ENCODE results near the gene CADPS2. TPM values are rescaled to one million over a fixed set of nuclear protein-coding genes. Genes with fewer than 3 reads are reported as not detected.

The CADPS2 gene
- total and polyA plus RNA-seq, 7 donors, result 4.7 to 13.0 (median 9.5) TPM

GRCh38 chr7:122622682-122623081, 263.6 kb downstream of the CADPS2 start:
- no peaks in the 10 kb centered on the region for H3K36me3 ChIP-seq
- intact Hi-C loops (cut with DNase I), result no loop called here
- no peak overlapping the region for H3K4me3 ChIP-seq
- H3K4me1 ChIP-seq, result no peaks in the 10 kb centered on the region
- H3K27ac ChIP-seq, result no peak overlapping the region
- H3K27me3 ChIP-seq, result no peaks in the 10 kb centered on the region
- TF ChIP-seq EP300 (IDR thresholded peaks at IDR 0.05), result no peak
- no peak for TF ChIP-seq POLR2AphosphoS5 (IDR thresholded peaks at IDR 0.05)
- TF ChIP-seq CTCF (IDR thresholded peaks at IDR 0.05), result no peak
- no peak for TF ChIP-seq POLR2A (IDR thresholded peaks at IDR 0.05)
- WGBS, 2 donors, result 72 to 89% methylated on average over 1 of the region's 1 CpG
- no peak for DNase-seq
- no peaks in the 10 kb centered on the region for H3K9me3 ChIP-seq

GRCh38 chr7:122619664-122620063, 266.6 kb downstream of the CADPS2 start:
- no peak overlapping the region for H3K27ac ChIP-seq
- H3K9me3 ChIP-seq, result no peaks in the 10 kb centered on the region
- H3K36me3 ChIP-seq, result no peaks in the 10 kb centered on the region
- no peak overlapping the region for H3K4me3 ChIP-seq
- intact Hi-C loops (cut with DNase I), result no loop called here
- no peak for DNase-seq
- TF ChIP-seq POLR2A (IDR thresholded peaks at IDR 0.05) (no peak), CTCF (IDR thresholded peaks at IDR 0.05) (no peak), POLR2AphosphoS5 (IDR thresholded peaks at IDR 0.05) (no peak), EP300 (IDR thresholded peaks at IDR 0.05) (no peak)
- no peaks in the 10 kb centered on the region for H3K4me1 ChIP-seq
- no peaks in the 10 kb centered on the region for H3K27me3 ChIP-seq
- 71 to 79% methylated on average over 2 of the region's 2 CpGs for WGBS, 2 donors

GRCh38 chr7:122618585-122619189, 267.6 kb downstream of the CADPS2 start:
- Histone ChIP-seq H3K4me3 (no peak overlapping the region), H3K9me3 (no peaks in the 10 kb centered on the region), H3K27ac (no peak overlapping the region), H3K4me1 (no peaks in the 10 kb centered on the region), H3K27me3 (no peaks in the 10 kb centered on the region), H3K36me3 (no peaks in the 10 kb centered on the region)
- no peak for TF ChIP-seq POLR2AphosphoS5 (IDR thresholded peaks at IDR 0.05)
- no peak for TF ChIP-seq EP300 (IDR thresholded peaks at IDR 0.05)
- TF ChIP-seq CTCF (IDR thresholded peaks at IDR 0.05), result no peak
- TF ChIP-seq POLR2A (IDR thresholded peaks at IDR 0.05), result no peak
- WGBS, 2 donors, result 72 to 85% methylated on average over 2 of the region's 2 CpGs
- DNase-seq, result no peak
- intact Hi-C loops (cut with DNase I), result no loop called here

- H3K27ac ChIP-seq, result no peak overlapping the region
- intact Hi-C loops (cut with DNase I), result no loop called here
- no peaks in the 10 kb centered on the region for H3K9me3 ChIP-seq
- H3K36me3 ChIP-seq, result no peaks in the 10 kb centered on the region
- no peak for DNase-seq
- H3K27me3 ChIP-seq, result no peaks in the 10 kb centered on the region
- no peak for TF ChIP-seq CTCF (IDR thresholded peaks at IDR 0.05)
- TF ChIP-seq POLR2A (IDR thresholded peaks at IDR 0.05), result no peak
- no peak for TF ChIP-seq EP300 (IDR thresholded peaks at IDR 0.05)
- no peak for TF ChIP-seq POLR2AphosphoS5 (IDR thresholded peaks at IDR 0.05)
- no peaks in the 10 kb centered on the region for H3K4me1 ChIP-seq
- WGBS, 2 donors, result 68 to 85% methylated on average over 3 of the region's 3 CpGs
- no peak overlapping the region for H3K4me3 ChIP-seq
Measured at GRCh38 chr7:122616951-122617350, 269.3 kb downstream of the CADPS2 start.

GRCh38 chr7:122605929-122606328, 280.3 kb downstream of the CADPS2 start:
- Histone ChIP-seq H3K9me3 (peaks cover 0 to 2% (median 0%) of the 10 kb centered on the region in 4 donors), H3K27ac (no peak overlapping the region), H3K4me1 (no peaks in the 10 kb centered on the region), H3K36me3 (no peaks in the 10 kb centered on the region), H3K4me3 (no peak overlapping the region), H3K27me3 (no peaks in the 10 kb centered on the region)
- 93 to 95% methylated on average over 2 of the region's 2 CpGs for WGBS, 2 donors
- intact Hi-C loops (cut with DNase I), result no loop called here
- no peak for DNase-seq
- TF ChIP-seq EP300 (IDR thresholded peaks at IDR 0.05) (no peak), POLR2A (IDR thresholded peaks at IDR 0.05) (no peak), CTCF (IDR thresholded peaks at IDR 0.05) (no peak), POLR2AphosphoS5 (IDR thresholded peaks at IDR 0.05) (no peak)
